Activated naive CD4-positive, alpha-beta T cell treated with anti-CD3 and anti-CD28 coated beads, Interleukin-2, amount 50 U/mL, for 24 hours (primary cell): ENCODE results near the gene KIF22.
"Not testable (repeated sequence)": the region's sequence is repeated elsewhere in the genome, so short reads cannot be mapped to it uniquely, and the experiment has no call there.

Experiments used
- H3K27ac Mint-ChIP-seq: one replicate; pipeline ENCODE4 v1.8.0; 2021; ENCODE audit warnings: mild to moderate bottlenecking, mixed read lengths
- H3K27me3 Mint-ChIP-seq: one replicate; pipeline ENCODE4 v1.8.0; 2021; ENCODE audit warnings: mixed read lengths
- H3K36me3 Mint-ChIP-seq: one replicate; pipeline ENCODE4 v1.8.0; 2021; ENCODE audit warnings: mixed read lengths
- H3K4me1 Mint-ChIP-seq: one replicate; pipeline ENCODE4 v1.8.0; 2021; ENCODE audit warnings: mixed read lengths
- H3K4me3 Mint-ChIP-seq: one replicate; pipeline ENCODE4 v1.8.0; 2021; ENCODE audit warnings: mild to moderate bottlenecking, mixed read lengths
- H3K9me3 Mint-ChIP-seq: one replicate; pipeline ENCODE4 v1.8.0; 2021; ENCODE audit warnings: mixed read lengths

The KIF22 gene

DNA sequence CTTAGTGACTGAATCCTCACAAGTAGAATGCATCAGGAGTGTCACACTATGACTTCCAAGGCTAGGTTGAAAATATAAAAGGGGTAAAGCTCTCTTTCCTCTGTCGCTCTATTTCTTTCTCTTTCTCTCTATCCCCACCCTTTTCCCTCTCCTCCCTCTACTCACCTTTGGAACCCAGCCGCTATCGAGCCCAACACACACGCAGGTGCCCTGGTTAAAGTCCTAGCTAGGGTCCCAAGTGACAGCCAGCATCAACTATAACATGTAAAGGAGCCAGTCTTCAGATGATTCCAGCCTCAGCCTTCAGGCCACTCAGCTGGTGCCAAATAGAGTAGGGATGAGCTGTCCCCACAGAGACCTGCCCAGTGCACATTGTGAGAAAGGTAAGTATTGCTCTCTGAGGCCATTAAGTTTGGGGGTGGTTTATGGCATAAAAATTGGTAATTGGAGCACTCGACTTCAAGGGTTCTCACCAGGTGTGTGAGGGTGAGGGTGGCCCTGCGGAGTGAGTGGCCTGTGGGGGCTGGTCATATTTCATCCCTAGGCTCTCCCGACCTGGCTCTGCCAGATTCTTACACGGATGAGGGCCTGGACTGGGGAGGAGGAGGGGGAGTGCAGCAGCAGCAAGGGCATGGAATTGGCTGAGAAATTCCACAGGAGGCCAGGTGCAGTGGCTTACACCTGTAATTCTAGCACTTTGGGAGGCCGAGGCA, 29.8 kb upstream of the KIF22 start:
- Mint-ChIP-seq H3K36me3 (no peaks in the 10 kb centered on the region), H3K27ac (no peak overlapping the region), H3K4me3 (no peak overlapping the region), H3K4me1 (peaks cover 51% of the 10 kb centered on the region), H3K9me3 (no peaks in the 10 kb centered on the region), H3K27me3 (no peaks in the 10 kb centered on the region)

DNA sequence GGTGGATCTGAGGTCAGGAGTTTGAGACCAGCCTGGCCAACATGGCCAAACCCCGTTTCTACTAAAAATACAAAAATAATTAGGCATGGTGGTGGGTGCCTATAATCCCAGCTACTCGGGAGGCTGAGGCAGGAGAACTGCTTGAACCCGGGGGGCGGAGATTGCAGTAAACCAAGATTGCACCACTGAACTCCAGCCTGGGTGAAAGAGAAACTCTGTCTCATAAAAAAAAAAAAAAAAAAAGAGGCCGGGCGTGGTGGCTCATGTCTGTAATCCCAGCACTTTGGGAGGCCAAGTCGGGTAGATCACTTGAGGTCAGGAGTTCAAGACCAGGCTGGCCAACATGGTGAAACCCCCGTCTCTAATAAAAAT, 29.3 kb upstream of the KIF22 start:
- not testable (repeated sequence) for H3K4me3 Mint-ChIP-seq, H3K27ac Mint-ChIP-seq, H3K27me3 Mint-ChIP-seq, H3K36me3 Mint-ChIP-seq, H3K9me3 Mint-ChIP-seq
- peaks cover 46% of the 10 kb centered on the region for H3K4me1 Mint-ChIP-seq

DNA sequence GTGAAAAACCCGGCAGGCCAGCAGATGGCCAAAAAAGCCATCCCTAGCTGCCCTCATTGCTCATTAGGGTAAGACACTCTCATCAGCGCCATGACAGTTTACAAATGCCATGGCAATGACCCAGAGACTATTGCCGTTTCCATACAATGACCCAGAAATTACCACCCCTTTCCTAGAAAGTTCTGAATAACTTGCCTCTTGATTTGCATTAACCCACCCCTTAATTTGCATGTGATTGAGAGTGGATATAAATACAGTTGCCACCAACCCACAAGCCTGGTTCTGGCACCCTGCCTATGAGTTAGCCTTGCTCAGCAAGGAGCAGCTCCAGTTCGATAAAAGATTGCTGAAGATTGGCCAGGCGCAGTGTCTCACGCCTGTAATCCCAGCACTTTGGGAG, 28.7 kb upstream of the KIF22 start:
- no peak overlapping the region for H3K4me3 Mint-ChIP-seq
- peaks cover 40% of the 10 kb centered on the region for H3K4me1 Mint-ChIP-seq
- H3K9me3 Mint-ChIP-seq: no peaks in the 10 kb centered on the region
- H3K27me3 Mint-ChIP-seq: no peaks in the 10 kb centered on the region
- H3K36me3 Mint-ChIP-seq: no peaks in the 10 kb centered on the region
- H3K27ac Mint-ChIP-seq: no peak overlapping the region

DNA sequence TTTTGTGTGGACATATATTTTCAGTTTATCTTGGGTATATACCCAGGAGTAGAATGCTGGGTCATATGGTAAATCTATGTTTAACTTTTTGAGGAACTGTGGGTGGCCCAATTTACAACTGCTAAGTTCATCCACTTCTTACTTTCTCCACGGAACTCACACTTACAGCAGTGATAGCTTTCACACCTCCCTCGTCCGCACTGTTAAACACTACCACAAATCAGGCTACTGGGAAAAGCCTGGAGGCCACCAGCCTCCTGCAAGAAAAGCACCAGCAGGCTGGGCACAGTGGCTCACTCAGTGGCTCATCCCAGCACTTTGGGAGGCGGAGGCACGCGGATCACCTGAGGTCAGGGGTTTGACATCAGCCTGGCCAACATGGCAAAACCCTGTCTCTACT, 27.2 kb upstream of the KIF22 start:
- Mint-ChIP-seq H3K4me1 (peaks cover 32% of the 10 kb centered on the region), H3K36me3 (no peaks in the 10 kb centered on the region), H3K9me3 (no peaks in the 10 kb centered on the region), H3K27me3 (no peaks in the 10 kb centered on the region), H3K27ac (no peak overlapping the region), H3K4me3 (no peak overlapping the region)

DNA sequence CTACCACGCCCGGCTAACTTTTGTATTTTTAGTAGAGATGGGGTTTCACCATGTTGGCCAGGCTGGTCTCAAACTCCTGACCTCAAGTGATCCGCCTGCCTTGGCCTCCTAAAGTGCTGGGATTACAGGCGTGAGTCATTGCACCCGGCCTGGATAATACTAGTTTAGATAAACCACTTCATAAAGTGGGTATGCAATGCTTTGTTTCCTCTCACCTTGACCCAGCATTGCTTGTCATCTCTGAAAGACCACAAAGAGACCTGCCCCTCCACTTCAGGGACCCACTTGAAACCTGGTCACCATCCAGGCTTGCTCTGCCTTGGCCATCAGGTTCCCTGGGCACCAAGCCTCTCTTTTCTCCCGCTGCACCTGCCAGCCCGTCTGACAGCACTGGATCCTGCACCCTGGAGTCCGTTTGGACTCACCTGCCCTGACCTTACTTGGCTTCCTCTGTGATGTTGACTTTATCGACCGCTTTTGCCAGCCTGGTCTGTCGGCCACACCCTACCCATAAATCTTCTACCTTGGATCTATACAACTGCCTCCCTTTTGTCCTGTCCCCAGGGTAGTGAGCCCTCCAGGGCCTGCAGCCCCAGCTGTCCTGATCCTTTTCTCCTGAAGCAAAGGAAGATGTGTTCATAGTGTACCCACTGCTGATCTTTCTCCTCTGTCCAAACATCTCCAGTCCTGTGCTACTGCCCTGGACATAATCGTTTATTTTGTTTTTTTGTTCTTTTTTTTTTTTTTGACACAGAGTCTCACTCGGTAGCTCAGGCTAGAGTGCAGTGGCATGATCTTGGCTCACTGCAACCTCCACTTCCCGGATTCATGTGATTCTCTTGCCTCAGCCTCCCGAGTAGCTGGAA, 25.2 kb upstream of the KIF22 start:
- Mint-ChIP-seq H3K27me3 (no peaks in the 10 kb centered on the region), H3K27ac (no peak overlapping the region), H3K36me3 (no peaks in the 10 kb centered on the region), H3K4me3 (no peak overlapping the region), H3K9me3 (no peaks in the 10 kb centered on the region), H3K4me1 (peaks cover 27% of the 10 kb centered on the region)

GRCh38 chr16:29766571-29766970, 24.0 kb upstream of the KIF22 start:
- H3K27me3 Mint-ChIP-seq: no peaks in the 10 kb centered on the region
- no peaks in the 10 kb centered on the region for H3K9me3 Mint-ChIP-seq
- H3K27ac Mint-ChIP-seq: no peak overlapping the region
- H3K4me3 Mint-ChIP-seq: no peak overlapping the region
- no peaks in the 10 kb centered on the region for H3K36me3 Mint-ChIP-seq
- H3K4me1 Mint-ChIP-seq: peaks cover 25% of the 10 kb centered on the region

- no peaks in the 10 kb centered on the region for H3K9me3 Mint-ChIP-seq
- peaks cover 25% of the 10 kb centered on the region for H3K4me1 Mint-ChIP-seq
- H3K27me3 Mint-ChIP-seq: no peaks in the 10 kb centered on the region
- no peak overlapping the region for H3K27ac Mint-ChIP-seq
- no peak overlapping the region for H3K4me3 Mint-ChIP-seq
- H3K36me3 Mint-ChIP-seq: no peaks in the 10 kb centered on the region
These were observed 23.5 kb upstream of the KIF22 start for GRCh38 chr16:29767062-29767461.

DNA sequence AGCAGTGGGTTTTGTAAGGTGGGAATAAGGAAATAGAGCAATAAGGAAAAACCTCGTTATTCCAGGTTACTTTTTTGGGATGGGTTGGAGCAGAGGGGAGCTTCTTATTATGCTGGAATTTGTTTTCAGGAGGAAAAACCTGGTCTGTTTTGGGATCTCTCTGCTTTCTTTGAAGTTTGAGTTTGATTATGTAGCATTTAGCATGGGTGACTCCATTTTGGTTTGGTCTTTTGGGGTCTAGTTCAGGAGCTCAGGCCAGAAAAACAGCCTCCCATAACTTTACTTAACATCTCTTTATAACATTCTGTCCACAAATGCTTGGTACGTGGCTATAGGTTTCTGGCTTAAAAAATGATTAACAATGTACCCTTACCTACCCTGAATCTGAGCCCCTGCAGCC, 21.0 kb upstream of the KIF22 start:
- no peak overlapping the region for H3K4me3 Mint-ChIP-seq
- peaks cover 26% of the 10 kb centered on the region for H3K4me1 Mint-ChIP-seq
- no peaks in the 10 kb centered on the region for H3K27me3 Mint-ChIP-seq
- no peak overlapping the region for H3K27ac Mint-ChIP-seq
- no peaks in the 10 kb centered on the region for H3K36me3 Mint-ChIP-seq
- no peaks in the 10 kb centered on the region for H3K9me3 Mint-ChIP-seq

GRCh38 chr16:29770250-29770929, 20.2 kb upstream of the KIF22 start:
- no peak overlapping the region for H3K4me3 Mint-ChIP-seq
- H3K4me1 Mint-ChIP-seq: peaks cover 25% of the 10 kb centered on the region
- no peaks in the 10 kb centered on the region for H3K27me3 Mint-ChIP-seq
- no peak overlapping the region for H3K27ac Mint-ChIP-seq
- no peaks in the 10 kb centered on the region for H3K36me3 Mint-ChIP-seq
- no peaks in the 10 kb centered on the region for H3K9me3 Mint-ChIP-seq

GRCh38 chr16:29772330-29772729, 18.2 kb upstream of the KIF22 start:
- H3K36me3 Mint-ChIP-seq, H3K4me3 Mint-ChIP-seq, H3K9me3 Mint-ChIP-seq, H3K27ac Mint-ChIP-seq, H3K27me3 Mint-ChIP-seq: not testable (repeated sequence)
- H3K4me1 Mint-ChIP-seq: peaks cover 29% of the 10 kb centered on the region

DNA sequence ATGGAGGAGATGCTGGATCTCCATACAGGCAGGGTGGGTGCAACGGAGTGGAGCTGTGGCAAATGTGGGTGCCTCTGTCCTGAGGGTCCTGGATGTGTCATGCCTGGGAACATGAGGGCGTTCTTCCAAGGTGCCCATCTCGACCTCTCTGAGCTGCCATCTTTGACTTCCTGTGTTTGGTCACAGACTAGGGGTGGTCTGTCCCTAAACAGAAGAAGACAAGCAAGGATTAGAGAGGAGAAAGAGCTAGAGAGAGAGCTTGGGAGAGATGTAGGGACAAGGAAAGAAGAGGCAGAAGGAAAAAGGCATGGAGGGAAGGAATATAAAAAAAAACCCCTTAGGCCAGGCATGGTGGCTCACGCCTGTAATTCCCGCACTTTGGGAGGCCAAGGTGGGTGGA, 15.8 kb upstream of the KIF22 start:
- Mint-ChIP-seq H3K9me3 (no peaks in the 10 kb centered on the region), H3K27me3 (no peaks in the 10 kb centered on the region), H3K4me1 (peaks cover 29% of the 10 kb centered on the region), H3K36me3 (no peaks in the 10 kb centered on the region), H3K27ac (no peak overlapping the region), H3K4me3 (no peak overlapping the region)

DNA sequence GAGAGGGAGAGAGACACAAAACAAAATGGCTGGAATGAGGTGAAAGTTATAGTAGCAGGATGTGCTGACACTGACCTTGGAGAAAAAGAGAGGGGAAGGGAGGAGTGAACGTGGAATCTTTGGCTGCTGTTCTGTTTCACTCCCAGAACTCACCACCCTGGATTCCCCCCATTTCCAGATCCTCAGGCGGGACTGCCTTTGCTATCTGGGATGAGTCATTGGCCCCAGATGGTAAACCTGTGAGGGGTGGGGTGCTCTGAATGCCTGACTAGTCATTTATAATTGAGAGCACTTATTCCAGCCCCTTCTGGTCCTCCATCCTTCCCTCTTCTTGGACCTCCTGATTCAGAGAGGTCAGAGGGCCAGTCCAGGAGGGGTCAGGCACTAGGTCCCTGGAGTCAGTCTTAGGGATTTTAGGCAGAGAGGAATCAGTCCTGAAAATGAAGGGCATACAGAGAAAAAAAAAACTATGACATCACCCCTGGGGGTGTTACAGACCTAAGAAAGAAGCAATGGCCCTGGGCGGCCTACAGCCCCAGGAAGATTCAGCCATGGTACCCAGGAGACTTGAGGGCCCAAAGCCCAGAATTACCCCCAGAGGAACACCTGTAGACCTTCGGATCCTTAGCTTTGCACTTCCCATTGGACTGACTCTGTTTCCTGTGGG, 14.7 kb upstream of the KIF22 start:
- Mint-ChIP-seq H3K27me3 (no peaks in the 10 kb centered on the region), H3K4me1 (peaks cover 24% of the 10 kb centered on the region), H3K9me3 (no peaks in the 10 kb centered on the region), H3K27ac (no peak overlapping the region), H3K4me3 (no peak overlapping the region), H3K36me3 (no peaks in the 10 kb centered on the region)

DNA sequence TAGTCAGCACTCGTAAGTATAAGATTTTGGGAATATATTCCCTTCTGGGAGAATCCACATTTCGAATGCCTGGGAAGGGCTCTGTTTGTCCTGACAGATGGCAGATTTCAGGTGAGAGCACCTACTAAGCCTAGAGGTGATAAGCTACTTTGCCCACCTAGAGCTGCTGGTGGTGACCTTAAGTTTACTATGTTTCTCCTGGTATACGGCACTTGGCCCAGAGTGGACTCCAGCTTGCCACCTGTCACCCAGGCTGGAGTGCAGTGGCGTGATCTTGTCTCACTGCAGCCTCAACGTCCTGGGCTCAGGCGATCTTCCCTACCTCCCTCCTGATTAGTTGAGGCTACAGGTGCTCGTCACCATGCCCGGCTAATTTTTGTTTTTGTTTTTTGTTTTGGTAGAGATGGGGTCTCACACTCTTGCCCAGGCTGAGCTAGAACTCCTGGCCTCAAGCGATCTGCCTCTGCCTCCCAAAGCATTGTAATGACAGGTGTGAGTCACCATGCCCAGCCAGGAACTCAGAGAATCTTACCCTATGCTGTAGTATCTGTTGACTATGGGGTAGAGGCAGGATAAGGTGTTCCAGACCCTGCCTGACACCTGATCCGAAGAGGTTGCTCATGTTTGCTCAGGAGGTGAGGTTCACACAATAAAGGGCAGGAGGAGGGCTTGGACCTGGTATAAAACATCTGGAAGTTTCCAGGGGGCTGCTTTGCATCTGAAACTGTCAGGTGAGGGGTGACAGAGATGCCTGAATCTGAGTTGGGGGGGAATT, 12.8 kb upstream of the KIF22 start, which contains the start of gene ZG16:
Gene ZG16, plus strand, starts transcription at position 681 of the 775 bp plus-strand sequence. CDS start 1,011 bp downstream, outside the sequence.
- Mint-ChIP-seq H3K27me3 (no peaks in the 10 kb centered on the region), H3K4me3 (no peak within 1 kb of the TSS), H3K36me3 (no peaks in the 10 kb centered on the region), H3K4me1 (peaks cover 25% of the 10 kb centered on the region), H3K9me3 (no peaks in the 10 kb centered on the region), H3K27ac (no peak within 1 kb of the TSS)

DNA sequence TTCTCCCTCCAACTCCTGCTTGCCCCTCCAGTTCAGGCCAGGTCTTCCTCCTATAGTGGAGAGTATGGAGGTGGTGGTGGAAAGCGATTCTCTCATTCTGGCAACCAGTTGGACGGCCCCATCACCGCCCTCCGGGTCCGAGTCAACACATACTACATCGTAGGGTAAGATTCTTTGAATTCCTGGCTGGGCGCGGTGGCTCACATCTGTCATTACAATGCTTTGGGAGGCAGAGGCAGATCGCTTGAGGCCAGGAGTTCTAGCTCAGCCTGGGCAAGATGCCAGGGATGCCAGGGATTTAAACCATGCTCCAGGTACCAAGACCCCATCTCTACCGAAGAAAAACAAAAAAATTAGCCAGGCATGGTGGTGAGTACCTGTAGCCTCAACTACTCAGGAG, 11.1 kb upstream of the KIF22 start:
- no peak overlapping the region for H3K4me3 Mint-ChIP-seq
- no peaks in the 10 kb centered on the region for H3K9me3 Mint-ChIP-seq
- H3K27me3 Mint-ChIP-seq: no peaks in the 10 kb centered on the region
- H3K27ac Mint-ChIP-seq: no peak overlapping the region
- peaks cover 33% of the 10 kb centered on the region for H3K4me1 Mint-ChIP-seq
- H3K36me3 Mint-ChIP-seq: no peaks in the 10 kb centered on the region
